HUES48 (cell line): ENCODE data around the gene CAPN2.

Source experiments
- H3K27ac ChIP-seq: one replicate; pipeline ENCODE4 v1.7.0; 2013; ENCODE audit warnings: low read depth, low read length, inconsistent platforms
- H3K27me3 ChIP-seq: 2 replicates; pipeline ENCODE4 v1.6.1; 2013; ENCODE audit warnings: mild to moderate bottlenecking, low read length; ENCODE audit not compliant: control insufficient read depth, insufficient read depth
- H3K36me3 ChIP-seq: 2 replicates; pipeline ENCODE4 v1.6.1; 2013; ENCODE audit warnings: low read length; ENCODE audit not compliant: control insufficient read depth, insufficient read depth
- H3K4me1 ChIP-seq: 2 replicates; pipeline ENCODE4 v1.6.1; 2013; ENCODE audit warnings: mild to moderate bottlenecking, low read length; ENCODE audit not compliant: control insufficient read depth, insufficient read depth
- H3K4me3 ChIP-seq: 2 replicates; pipeline ENCODE4 v1.5.1; 2013; ENCODE audit warnings: mild to moderate bottlenecking, low read depth, low read length
- H3K9ac ChIP-seq: 2 replicates; pipeline ENCODE4 v1.6.1; 2013; ENCODE audit warnings: mild to moderate bottlenecking, low read depth, low read length, moderate library complexity
- H3K9me3 ChIP-seq: 2 replicates; pipeline ENCODE4 v1.6.1; 2013; ENCODE audit warnings: low read length; ENCODE audit not compliant: control insufficient read depth, insufficient read depth

The CAPN2 gene

DNA sequence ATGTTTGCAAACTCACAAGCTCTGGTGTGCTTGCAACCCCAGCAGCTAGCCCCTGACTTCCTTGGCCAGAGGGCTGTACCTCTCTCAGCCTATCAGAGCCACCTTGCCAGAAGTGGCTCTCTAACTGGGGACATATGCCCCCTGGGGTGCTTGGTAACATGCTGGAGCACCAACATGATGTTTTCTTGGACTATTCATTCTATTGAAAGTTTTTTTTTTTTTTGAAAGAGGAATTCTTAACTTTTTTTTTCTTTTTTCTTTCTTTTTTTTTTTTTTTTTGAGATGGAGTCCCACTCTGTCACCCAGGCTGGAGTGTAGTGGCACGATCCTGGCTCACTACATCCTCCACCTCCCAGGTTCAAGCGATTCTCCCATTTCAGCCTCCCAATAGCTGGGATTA is 32.2 kb upstream of the CAPN2 start:
- Histone ChIP-seq H3K4me3 (no peak overlapping the region), H3K9me3 (peaks cover 2% of the 10 kb centered on the region; the same call in 1 of the 2 replicates), H3K9ac (no peak overlapping the region), H3K36me3 (no peaks in the 10 kb centered on the region), H3K27ac (no peak overlapping the region), H3K27me3 (peaks cover 6% of the 10 kb centered on the region; the same call in 1 of the 2 replicates), H3K4me1 (no peaks in the 10 kb centered on the region)

DNA sequence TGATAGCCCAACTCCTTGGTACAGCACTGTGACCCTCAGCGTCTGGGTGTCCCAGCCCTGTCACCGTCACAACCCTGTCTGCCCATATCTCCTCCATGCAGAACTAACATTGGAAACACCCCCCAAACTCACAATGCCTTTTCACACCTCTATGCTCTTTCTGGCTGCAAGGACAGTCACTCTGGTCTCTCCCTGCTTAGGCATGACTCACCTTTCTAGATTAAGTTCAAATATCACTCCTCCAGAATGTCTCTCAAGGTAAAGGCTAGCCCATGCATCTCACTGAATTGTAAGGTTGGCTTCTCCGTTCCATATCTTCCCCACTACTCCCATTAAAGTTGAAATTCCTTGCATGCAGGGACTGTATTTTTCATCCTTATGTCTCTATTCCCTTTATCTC is 29.8 kb upstream of the CAPN2 start:
- Histone ChIP-seq H3K27ac (no peak overlapping the region), H3K9me3 (no peaks in the 10 kb centered on the region), H3K9ac (no peak overlapping the region), H3K4me1 (no peaks in the 10 kb centered on the region), H3K4me3 (no peak overlapping the region), H3K27me3 (peaks cover 6% of the 10 kb centered on the region; the same call in 1 of the 2 replicates), H3K36me3 (no peaks in the 10 kb centered on the region)

DNA sequence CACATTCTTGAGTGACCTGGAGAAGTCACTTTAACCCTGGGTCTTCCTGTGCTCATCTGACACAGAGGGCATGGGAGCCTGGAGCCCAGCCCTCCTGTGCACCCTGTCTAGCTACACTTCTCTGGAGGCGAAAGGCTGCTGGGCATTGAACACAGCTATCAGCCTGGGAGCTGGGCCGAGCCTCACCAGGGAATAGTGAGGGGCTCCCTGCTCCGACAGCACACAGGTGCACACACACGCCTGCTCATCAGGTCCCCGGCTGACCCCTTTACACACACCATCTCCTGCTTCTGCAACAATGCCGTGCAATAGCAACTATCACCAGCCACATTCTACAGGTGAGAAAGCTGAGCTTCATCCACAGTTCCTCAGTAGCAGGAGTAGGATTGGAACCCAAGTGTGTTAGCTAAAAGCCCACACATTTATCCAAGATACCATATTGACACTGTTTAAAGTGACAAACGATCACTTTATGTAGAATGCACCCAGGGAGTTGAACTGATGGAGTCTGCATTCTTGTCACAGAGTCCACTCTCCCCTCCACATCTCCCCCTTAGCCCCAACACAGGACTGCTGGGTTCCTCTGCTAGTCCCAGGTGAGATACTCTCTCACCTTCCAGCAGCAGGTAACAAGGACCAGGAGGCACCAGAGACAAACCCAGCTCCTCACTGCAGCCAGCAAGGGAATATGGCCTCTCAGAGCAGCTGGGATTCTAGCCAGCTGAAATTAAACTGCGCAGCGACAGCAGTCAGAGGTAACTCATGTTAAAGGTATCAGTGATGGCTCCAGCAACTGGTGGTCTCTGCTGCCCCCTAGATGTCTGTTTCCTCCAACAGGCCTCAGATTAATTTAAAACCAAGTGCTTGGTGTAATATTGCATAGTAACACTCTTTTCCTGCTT is 28.5 kb upstream of the CAPN2 start:
- H3K9me3 ChIP-seq, result no peaks in the 10 kb centered on the region
- H3K27me3 ChIP-seq, result peaks cover 6% of the 10 kb centered on the region; the same call in 1 of the 2 replicates
- no peak overlapping the region for H3K27ac ChIP-seq
- no peaks in the 10 kb centered on the region for H3K4me1 ChIP-seq
- H3K4me3 ChIP-seq, result no peak overlapping the region
- H3K9ac ChIP-seq, result no peak overlapping the region
- no peaks in the 10 kb centered on the region for H3K36me3 ChIP-seq

DNA sequence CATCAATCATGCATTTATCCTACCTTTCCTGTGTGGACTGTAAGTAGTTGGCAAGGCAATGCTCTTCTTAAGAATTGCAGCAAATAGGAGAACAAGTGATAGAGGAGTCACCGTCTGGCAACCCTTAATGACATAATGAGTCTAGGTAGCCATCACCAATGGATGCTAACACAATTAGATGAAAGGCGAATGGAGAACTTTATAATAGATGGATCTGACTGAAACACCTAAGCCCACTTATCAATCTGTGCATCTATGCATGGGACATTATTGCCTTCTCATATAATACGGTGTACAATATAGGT is 27.9 kb upstream of the CAPN2 start:
- no peak overlapping the region for H3K27ac ChIP-seq
- no peaks in the 10 kb centered on the region for H3K9me3 ChIP-seq
- H3K27me3 ChIP-seq, result peaks cover 6% of the 10 kb centered on the region; the same call in 1 of the 2 replicates
- H3K4me1 ChIP-seq, result no peaks in the 10 kb centered on the region
- H3K9ac ChIP-seq, result no peak overlapping the region
- H3K4me3 ChIP-seq, result no peak overlapping the region
- H3K36me3 ChIP-seq, result no peaks in the 10 kb centered on the region

DNA sequence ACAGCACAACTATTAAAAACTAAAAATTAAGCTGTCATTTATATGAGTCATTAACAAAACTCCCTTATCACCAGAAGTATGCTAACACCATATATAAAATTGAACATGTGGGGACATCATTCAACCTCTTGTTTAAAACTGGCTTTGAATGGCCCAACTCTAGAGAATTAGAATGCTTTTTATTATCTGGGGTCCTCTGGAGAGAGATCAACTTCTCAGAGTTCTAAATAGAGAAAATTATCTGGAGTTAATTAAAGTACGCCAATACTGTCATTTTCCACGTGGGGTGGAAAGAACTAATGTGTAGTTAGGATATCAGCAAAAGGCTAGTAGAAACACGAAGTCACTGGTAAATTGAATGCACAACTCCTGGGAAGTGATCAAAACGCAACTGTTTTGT is 21.2 kb upstream of the CAPN2 start:
- no peaks in the 10 kb centered on the region for H3K27me3 ChIP-seq
- no peaks in the 10 kb centered on the region for H3K36me3 ChIP-seq
- no peak overlapping the region for H3K4me3 ChIP-seq
- no peak overlapping the region for H3K9ac ChIP-seq
- H3K9me3 ChIP-seq, result no peaks in the 10 kb centered on the region
- H3K4me1 ChIP-seq, result no peaks in the 10 kb centered on the region
- H3K27ac ChIP-seq, result no peak overlapping the region

DNA sequence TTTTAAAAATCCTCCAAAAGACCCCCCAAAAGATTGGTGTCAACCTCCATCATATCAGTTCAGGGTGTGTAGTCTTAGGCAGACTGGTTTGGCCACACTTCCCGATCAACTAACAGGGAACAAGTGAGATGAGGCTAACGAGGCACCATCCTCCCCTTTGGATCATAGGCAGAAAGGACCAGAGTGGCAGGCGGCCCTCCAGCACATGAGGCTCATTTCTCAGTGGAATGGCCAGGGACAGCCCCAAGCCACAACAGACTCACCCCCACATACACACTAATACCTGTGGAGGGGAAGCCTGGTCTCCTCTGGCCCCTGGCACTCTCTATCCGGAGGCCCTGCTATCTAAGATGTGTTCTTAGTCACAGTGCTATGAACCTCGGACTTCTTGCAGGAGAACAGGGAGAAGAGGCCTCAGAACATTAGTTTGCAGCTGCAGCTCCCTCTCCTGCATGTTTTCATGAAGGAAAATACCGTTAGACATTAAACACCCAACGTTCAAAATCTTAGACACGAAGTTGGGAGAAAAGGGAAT is 17.3 kb upstream of the CAPN2 start:
- no peak overlapping the region for H3K4me3 ChIP-seq
- H3K4me1 ChIP-seq, result no peaks in the 10 kb centered on the region
- no peaks in the 10 kb centered on the region for H3K27me3 ChIP-seq
- no peaks in the 10 kb centered on the region for H3K9me3 ChIP-seq
- no peaks in the 10 kb centered on the region for H3K36me3 ChIP-seq
- no peak overlapping the region for H3K27ac ChIP-seq
- no peak overlapping the region for H3K9ac ChIP-seq

DNA sequence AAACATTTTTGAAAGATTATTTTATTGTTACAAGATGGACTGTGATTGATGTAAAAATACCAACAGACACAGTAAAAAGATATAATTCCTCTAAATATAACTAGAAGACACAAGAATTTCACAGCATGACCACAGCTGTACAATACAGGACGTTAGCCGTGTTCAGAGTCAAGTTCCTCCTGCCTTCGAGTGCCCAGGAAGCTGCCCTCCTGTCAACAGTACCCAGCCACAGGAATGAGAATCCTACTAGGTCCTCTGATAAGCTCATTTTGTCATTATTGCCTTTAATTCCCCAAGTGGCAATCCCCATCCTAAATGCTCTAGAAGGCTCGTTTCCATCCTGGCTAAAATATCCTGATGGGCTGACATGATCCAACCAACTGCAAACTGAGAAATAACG is 16.4 kb upstream of the CAPN2 start:
- Histone ChIP-seq H3K27me3 (no peaks in the 10 kb centered on the region), H3K9me3 (no peaks in the 10 kb centered on the region), H3K27ac (no peak overlapping the region), H3K4me1 (peaks cover 6% of the 10 kb centered on the region; the same call in 1 of the 2 replicates), H3K4me3 (no peak overlapping the region), H3K36me3 (no peaks in the 10 kb centered on the region), H3K9ac (no peak overlapping the region)

DNA sequence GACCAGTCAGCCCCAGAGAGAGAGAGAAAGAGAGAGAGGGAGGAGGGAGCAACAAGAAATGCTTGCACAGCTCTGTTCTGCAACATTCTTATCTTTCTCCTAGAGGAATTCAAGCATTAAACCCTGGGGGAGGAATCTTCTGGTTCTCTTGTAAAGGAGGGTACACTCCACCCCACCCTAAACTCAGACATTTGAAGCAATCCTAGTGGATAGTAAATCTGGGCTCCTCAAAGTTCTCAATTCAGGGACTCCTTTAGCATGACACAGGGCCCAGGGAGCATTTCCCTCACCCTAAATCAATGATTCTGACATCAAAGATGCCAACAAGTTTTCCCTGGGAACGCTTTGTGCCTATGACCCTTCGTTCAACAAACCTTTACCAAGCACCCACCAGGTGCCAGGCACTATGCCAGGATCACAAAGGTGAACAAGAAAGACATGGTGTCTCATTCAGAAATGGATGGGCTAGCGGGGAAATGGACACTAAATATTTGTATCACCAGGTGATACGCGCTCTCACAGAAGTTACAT is 11.9 kb upstream of the CAPN2 start:
- Histone ChIP-seq H3K36me3 (no peaks in the 10 kb centered on the region), H3K9ac (no peak overlapping the region), H3K27ac (peak overlapping the region; percentile 95), H3K4me3 (no peak overlapping the region), H3K27me3 (no peaks in the 10 kb centered on the region; the same call in 1 of the 2 replicates), H3K9me3 (no peaks in the 10 kb centered on the region), H3K4me1 (peaks cover 11% of the 10 kb centered on the region; the same call in 1 of the 2 replicates)

DNA sequence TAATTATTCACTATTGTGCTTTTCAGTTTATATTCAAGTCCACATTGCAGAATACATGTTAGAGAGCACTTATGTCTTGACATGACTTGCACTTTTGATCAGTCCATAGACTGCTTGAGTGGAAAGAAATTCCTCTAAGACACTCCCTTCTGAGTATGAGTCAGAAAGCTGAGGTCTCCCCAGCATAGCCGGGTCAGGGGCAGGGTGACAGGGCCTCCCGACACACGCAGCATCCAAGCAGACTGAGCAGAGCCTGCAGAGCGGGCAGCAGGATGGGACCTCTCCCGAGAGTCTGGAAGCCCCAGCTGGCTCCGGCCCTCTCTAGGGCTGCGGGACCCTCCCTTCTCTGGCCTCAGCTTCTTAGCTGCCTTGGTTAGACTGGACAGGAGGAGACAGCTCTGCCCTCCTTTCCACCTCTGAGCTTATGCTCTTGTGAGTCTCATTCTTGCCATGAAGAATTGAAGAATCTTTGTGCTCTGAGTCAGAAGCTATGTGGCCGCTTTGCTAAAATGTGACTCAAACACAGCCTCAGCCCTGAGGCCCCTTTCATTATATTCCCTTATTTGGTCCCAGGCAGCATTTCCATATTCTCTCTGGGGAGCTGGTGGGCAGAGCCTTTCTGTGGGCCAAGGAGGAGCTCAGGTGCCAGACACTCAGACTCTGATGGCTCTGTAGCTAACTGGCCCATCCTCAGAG is 11.2 kb upstream of the CAPN2 start:
- Histone ChIP-seq H3K36me3 (no peaks in the 10 kb centered on the region), H3K27me3 (no peaks in the 10 kb centered on the region; the same call in 1 of the 2 replicates), H3K9ac (no peak overlapping the region; the same call in 1 of the 2 replicates), H3K4me3 (no peak overlapping the region), H3K4me1 (peaks cover 11% of the 10 kb centered on the region; the same call in 1 of the 2 replicates), H3K27ac (peak overlapping the region; percentile 95), H3K9me3 (no peaks in the 10 kb centered on the region)

DNA sequence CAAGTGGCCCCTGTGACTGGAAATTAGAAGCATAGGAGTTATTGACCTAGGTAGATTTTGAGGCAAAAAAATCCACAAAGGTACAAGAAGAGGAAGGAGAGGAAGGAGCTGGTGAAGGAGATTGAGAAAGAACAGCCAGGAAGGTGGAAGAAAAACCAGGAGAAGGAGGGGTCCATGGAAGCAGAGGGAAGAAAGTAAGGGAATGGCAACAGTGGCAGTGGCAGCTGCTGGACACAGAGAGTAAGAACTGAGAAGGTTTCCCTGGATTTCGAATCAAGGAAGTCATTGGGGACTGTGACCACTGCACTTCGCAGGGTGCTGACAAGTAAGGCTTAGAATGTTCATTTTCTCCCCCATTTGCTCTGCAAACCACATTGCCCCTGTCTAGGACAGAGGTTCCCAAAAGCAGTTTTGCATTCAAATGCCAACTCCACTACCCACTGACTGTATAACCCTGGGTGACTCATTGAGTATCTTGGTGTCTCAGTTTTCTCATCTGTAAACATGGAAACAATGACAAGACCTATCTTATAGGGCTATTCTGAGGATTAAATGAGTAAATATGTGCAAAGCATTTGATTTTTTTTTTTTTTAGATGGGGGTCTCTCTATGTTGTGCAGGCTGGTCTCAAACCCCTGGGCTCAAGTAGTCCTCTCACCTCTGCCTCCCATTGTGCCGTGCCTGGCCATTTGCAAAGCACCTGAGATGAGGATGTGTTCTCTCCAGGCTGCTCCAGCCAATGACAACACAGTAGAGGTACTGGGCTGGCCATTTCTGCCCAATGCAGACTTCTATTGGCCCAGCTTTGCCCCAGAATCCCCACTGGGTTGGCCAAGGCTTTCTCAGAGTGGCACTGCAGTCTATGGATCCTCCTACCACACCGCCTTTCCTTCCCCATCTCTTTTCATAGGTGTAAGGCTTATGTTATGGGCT is 9.3 kb upstream of the CAPN2 start:
- Histone ChIP-seq H3K36me3 (no peaks in the 10 kb centered on the region), H3K27ac (peak overlapping the region; percentile 14), H3K4me1 (peaks cover 19% of the 10 kb centered on the region), H3K4me3 (no peak overlapping the region), H3K9ac (no peak overlapping the region), H3K9me3 (no peaks in the 10 kb centered on the region), H3K27me3 (no peaks in the 10 kb centered on the region; the same call in 1 of the 2 replicates)
